ENCODE measurements around the gene ZNF74.
"Not testable (repeated sequence)": the region's sequence is repeated elsewhere in the genome, so short reads cannot be mapped to it uniquely, and the experiment has no call there.

The ZNF74 gene

DNA sequence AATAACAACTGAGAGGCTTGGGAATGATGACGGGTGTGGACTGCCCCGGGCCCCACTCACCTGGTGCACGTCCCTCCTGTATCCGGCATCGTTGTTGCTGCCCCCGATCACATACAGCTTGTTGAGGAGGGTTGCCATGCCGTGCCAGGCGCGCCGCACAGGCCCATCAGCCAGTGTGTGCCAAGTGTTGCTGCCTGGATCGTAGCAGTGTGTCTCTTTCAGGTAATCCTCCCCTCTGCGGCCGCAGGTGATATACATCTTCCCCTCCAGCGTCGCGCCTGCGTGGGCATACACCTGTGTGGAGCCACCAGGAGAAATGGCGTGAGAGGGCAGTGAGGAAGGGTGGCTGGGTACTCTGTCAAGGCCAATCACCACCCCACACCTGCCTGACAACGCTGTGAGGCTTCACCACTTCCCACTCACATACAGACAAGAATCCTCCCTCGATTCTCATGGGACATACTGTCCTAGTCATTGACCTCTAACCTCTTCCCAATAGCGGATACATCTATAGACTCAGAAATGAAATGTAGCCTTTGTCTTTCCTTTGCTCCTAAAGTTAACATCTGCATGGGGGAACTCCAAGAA lies 52.5 kb downstream of the ZNF74 start:
- Mint-ChIP-seq H3K4me1 (no peaks in the 10 kb centered on the region), H3K36me3 (ENCODE audit: low read depth) (peaks cover 46% of the 10 kb centered on the region), H3K27me3 (ENCODE audit: low read depth) (no peaks in the 10 kb centered on the region), H3K9me3 (no peaks in the 10 kb centered on the region), H3K4me3 (no peak overlapping the region), H3K27ac (no peak overlapping the region)
- TF ChIP-seq, protein P1, sequence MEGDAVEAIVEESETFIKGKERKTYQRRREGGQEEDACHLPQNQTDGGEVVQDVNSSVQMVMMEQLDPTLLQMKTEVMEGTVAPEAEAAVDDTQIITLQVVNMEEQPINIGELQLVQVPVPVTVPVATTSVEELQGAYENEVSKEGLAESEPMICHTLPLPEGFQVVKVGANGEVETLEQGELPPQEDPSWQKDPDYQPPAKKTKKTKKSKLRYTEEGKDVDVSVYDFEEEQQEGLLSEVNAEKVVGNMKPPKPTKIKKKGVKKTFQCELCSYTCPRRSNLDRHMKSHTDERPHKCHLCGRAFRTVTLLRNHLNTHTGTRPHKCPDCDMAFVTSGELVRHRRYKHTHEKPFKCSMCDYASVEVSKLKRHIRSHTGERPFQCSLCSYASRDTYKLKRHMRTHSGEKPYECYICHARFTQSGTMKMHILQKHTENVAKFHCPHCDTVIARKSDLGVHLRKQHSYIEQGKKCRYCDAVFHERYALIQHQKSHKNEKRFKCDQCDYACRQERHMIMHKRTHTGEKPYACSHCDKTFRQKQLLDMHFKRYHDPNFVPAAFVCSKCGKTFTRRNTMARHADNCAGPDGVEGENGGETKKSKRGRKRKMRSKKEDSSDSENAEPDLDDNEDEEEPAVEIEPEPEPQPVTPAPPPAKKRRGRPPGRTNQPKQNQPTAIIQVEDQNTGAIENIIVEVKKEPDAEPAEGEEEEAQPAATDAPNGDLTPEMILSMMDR (IDR thresholded peaks at IDR 0.05; ENCODE audit: unreplicated experiment in 3 of 3): no peak

DNA sequence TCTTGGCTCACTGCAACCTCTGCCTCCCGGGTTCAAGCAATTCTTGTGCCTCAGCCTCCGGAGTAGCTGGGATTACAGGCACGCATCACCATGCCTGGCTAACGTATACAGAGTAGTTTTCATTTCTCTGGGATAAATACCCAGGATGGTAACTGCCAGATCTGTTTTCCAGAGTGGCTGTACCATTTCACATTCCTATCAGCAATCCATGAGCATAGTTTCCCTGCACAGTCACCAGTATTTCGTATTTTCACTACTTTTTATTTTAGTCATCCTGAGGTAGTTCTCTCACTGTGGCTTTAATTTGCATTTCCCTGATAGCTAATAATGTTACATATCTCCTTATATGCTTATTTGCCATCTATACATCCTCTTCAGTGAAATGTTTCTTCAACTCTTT lies 54.7 kb downstream of the ZNF74 start:
- no peak overlapping the region for H3K27ac Mint-ChIP-seq
- H3K27me3 Mint-ChIP-seq (ENCODE audit: low read depth): no peaks in the 10 kb centered on the region
- no peaks in the 10 kb centered on the region for H3K4me1 Mint-ChIP-seq
- TF ChIP-seq, protein P1 (IDR thresholded peaks at IDR 0.05; ENCODE audit: unreplicated experiment in 3 of 3): no peak
- no peak overlapping the region for H3K4me3 Mint-ChIP-seq
- H3K9me3 Mint-ChIP-seq: no peaks in the 10 kb centered on the region
- peaks cover 51% of the 10 kb centered on the region for H3K36me3 Mint-ChIP-seq (ENCODE audit: low read depth)

DNA sequence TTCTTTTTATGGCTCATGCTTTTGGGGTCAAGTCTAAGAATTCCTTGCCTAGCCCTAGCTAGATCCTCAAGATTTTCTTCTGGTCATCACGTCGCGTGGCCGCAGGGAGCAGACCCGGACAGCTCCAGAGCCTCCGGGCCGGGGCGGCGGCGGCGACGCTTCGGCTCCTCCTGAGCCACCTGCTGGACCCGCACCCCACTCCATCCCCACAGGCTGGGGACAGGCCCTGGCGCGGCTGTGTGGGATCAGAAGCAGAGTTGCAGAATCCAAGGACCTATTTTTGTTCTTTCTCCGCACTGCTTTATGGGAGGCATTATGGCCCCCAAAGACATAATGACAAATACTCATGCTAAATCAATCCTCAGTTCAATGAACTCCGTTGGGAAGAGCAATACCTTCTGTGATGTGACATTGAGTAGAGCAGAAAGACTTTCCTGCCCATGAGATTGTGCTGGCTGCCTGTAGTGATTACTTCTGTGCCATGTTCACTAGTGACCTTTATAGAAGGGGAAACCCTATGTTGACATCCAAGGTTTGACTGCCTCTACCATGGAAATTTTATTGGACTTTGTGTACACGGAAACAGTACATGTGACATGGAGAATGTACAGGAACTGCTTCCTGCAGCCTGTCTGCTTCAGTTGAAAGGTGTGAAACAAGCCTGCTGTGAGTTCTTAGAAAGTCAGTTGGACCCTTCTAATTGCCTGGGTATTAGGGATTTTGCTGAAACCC lies 56.0 kb downstream of the ZNF74 start:
- Mint-ChIP-seq H3K4me1 (no peaks in the 10 kb centered on the region), H3K4me3 (no peak overlapping the region), H3K27me3 (ENCODE audit: low read depth) (no peaks in the 10 kb centered on the region), H3K36me3 (ENCODE audit: low read depth) (peaks cover 45% of the 10 kb centered on the region), H3K9me3 (no peaks in the 10 kb centered on the region), H3K27ac (no peak overlapping the region)
- TF ChIP-seq, protein P1 (IDR thresholded peaks at IDR 0.05; ENCODE audit: unreplicated experiment in 3 of 3): no peak

DNA sequence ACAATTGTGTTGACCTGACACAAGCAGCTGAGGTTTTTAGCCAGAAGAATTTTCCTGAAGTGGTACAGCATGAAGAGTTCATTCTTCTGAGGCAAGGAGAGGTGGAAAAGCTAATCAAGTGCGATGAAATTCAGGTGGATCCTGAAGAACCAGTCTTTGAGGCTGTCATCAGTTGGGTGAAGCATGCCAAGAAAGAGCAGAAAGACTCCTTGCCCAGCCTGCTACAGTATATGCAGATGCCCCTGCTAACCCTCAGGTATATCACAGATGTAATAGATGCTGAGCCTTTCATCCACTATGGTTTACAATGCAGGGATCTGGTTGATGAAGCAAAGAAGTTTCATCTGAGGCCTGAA lies 56.6 kb downstream of the ZNF74 start:
- TF ChIP-seq, protein P1 (IDR thresholded peaks at IDR 0.05; ENCODE audit: unreplicated experiment in 3 of 3): no peak
- peaks cover 49% of the 10 kb centered on the region for H3K36me3 Mint-ChIP-seq (ENCODE audit: low read depth)
- H3K27ac Mint-ChIP-seq: no peak overlapping the region
- no peak overlapping the region for H3K4me3 Mint-ChIP-seq
- H3K9me3 Mint-ChIP-seq: no peaks in the 10 kb centered on the region
- no peaks in the 10 kb centered on the region for H3K4me1 Mint-ChIP-seq
- no peaks in the 10 kb centered on the region for H3K27me3 Mint-ChIP-seq (ENCODE audit: low read depth)

DNA sequence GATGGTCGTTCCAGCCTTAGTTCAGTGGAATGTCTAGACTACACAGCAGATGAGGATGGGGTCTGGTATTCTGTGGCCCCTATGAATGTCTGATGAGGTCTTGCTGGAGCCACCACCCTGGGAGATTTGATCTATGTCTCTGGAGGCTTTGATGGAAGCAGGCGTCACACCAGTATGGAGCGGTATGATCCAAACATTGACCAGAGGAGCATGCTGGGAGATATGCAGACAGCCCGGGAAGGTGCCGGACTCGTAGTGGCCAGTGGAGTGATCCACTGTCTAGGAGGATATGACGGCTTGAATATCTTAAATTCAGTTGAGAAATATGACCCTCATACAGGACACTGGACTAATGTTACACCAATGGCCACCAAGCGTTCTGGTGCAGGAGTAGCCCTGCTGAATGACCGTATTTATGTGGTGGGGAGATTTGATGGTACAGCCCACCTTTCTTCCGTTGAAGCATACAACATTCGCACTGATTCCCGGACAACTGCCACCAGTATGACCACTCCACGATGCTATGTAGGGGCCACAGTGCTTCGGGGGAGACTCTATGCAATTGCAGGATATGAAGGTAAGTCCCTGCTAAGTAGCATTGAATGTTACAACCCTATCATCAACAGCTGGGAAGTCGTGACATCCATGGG lies 57.3 kb downstream of the ZNF74 start:
- H3K36me3 Mint-ChIP-seq (ENCODE audit: low read depth): peaks cover 56% of the 10 kb centered on the region
- not testable (repeated sequence) for H3K4me3 Mint-ChIP-seq; H3K27ac Mint-ChIP-seq; H3K4me1 Mint-ChIP-seq; H3K9me3 Mint-ChIP-seq; H3K27me3 Mint-ChIP-seq (ENCODE audit: low read depth)

DNA sequence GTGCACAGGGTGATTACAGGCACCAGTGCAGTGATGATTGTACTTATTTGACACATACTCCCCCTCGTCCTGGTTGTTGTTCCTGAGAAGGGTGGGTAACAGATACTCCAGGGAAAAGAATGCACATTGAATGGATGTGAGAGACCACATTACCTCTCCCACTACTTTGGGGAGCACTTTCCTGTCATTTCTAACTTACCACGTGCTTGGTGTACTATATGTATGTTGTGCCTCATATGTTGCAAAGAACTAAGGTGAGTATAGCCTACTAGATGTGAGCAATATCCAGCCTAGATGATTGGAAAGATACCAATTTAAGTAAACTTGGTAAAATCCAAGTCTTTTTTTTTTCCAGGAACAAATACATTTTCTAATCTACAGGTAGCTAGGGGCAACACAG lies 58.0 kb downstream of the ZNF74 start:
- no peak overlapping the region for H3K27ac Mint-ChIP-seq
- H3K4me1 Mint-ChIP-seq: peaks cover 8% of the 10 kb centered on the region
- TF ChIP-seq, protein P1 (IDR thresholded peaks at IDR 0.05; ENCODE audit: unreplicated experiment in 3 of 3): no peak
- H3K4me3 Mint-ChIP-seq: no peak overlapping the region
- peaks cover 53% of the 10 kb centered on the region for H3K36me3 Mint-ChIP-seq (ENCODE audit: low read depth)
- H3K27me3 Mint-ChIP-seq (ENCODE audit: low read depth): no peaks in the 10 kb centered on the region
- H3K9me3 Mint-ChIP-seq: no peaks in the 10 kb centered on the region
